ENCODE results near the gene HIBADH.
A peak's percentile ranks its signal among the peaks of the same experiment; 100 is the strongest.

The HIBADH gene

DNA sequence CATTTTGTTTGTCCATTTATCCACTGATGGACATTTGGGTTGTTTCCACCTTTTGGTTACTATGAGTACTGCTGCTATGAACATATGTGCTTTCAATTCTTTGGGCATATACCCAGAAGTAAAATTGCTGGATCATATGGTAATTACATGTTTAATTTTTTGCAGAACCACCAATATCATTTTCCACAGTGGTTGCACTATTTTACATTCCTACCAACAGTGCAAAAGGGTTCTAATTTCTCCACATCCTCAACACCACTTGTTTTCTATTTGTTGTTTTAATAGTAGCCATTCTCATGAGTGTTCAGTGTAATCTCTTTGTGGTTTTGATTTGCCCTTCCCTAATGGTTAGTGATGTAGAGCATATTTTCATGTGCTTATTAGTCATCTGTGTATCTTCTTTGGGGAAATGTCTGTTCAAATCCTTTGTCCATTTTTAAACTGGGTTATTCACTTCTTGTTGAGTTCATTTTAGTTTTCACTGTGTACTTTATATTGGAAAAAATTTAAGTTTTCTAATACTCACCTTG is 101.9 kb downstream of the HIBADH start:
- H3K27ac ChIP-seq = no peak overlapping the region
- TF ChIP-seq, protein P1, sequence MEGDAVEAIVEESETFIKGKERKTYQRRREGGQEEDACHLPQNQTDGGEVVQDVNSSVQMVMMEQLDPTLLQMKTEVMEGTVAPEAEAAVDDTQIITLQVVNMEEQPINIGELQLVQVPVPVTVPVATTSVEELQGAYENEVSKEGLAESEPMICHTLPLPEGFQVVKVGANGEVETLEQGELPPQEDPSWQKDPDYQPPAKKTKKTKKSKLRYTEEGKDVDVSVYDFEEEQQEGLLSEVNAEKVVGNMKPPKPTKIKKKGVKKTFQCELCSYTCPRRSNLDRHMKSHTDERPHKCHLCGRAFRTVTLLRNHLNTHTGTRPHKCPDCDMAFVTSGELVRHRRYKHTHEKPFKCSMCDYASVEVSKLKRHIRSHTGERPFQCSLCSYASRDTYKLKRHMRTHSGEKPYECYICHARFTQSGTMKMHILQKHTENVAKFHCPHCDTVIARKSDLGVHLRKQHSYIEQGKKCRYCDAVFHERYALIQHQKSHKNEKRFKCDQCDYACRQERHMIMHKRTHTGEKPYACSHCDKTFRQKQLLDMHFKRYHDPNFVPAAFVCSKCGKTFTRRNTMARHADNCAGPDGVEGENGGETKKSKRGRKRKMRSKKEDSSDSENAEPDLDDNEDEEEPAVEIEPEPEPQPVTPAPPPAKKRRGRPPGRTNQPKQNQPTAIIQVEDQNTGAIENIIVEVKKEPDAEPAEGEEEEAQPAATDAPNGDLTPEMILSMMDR (conservative IDR thresholded peaks at IDR 0.05) = no peak

- H3K27ac ChIP-seq = no peak overlapping the region
- TF ChIP-seq, protein P1 (conservative IDR thresholded peaks at IDR 0.05) = no peak
Measured at GRCh38 chr7:27555670-27556069, 107.0 kb downstream of the HIBADH start.

DNA sequence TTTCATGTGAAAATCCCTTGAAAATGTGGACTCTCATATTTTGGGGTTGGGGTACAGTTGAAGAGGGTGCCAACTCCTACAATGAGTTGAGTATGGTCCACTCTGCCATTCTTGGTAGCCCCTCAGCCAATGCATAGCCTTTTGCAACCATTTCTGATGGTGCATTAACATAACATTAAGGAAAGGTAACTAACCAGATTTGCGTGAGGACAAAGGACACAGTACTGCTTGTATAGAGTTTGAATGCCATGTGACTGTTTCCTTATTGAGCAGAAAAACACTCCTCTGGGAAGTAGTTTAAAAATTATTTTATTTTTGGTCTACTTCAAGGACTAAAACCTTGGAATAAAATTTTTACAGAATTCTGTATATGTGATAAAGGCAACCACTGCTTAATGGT is 107.9 kb downstream of the HIBADH start:
- TF ChIP-seq, protein P1 (conservative IDR thresholded peaks at IDR 0.05) = no peak
- no peak overlapping the region; the same call in 1 of the 2 replicates for H3K27ac ChIP-seq

- TF ChIP-seq, protein P1 (conservative IDR thresholded peaks at IDR 0.05) = no peak
- H3K27ac ChIP-seq = peak overlapping the region; percentile 52
Measured at GRCh38 chr7:27553273-27553672, 109.4 kb downstream of the HIBADH start.

DNA sequence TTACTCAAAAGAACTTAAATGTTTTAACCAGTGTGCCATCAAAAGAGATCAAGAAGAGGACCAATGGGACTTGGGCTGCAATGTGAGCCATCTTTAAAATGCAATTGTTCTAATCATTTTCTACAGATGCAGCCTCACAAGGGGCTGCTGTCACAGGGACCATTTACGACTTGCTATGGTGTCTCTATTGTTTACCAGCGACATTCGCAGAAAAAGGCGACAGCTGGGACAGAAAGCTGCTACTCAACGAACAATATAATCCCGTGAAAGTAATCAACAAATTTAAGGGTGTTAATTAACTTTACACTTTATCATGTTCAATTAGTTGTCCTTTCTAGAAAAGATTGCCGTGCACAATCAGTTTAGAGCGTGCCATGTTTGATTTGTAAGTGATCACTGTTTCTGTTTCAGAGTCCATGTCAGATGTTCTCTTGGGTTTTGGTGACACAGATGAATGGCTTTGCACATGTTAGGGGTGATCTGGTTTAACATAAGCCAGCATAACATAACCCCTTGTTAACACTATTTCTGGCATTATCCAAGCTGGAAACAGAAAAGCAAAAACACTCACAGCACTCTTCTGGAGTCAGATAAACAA is 110.8 kb downstream of the HIBADH start:
- TF ChIP-seq, protein P1 (conservative IDR thresholded peaks at IDR 0.05) = no peak
- no peak overlapping the region; the same call in 1 of the 2 replicates for H3K27ac ChIP-seq

- TF ChIP-seq, protein P1 (conservative IDR thresholded peaks at IDR 0.05) = no peak
- H3K27ac ChIP-seq = peak overlapping the region; percentile 80
Measured at GRCh38 chr7:27549606-27550005, 113.1 kb downstream of the HIBADH start.

- TF ChIP-seq, protein P1 (conservative IDR thresholded peaks at IDR 0.05) = no peak
- H3K27ac ChIP-seq = peak overlapping the region; percentile 80
Measured at GRCh38 chr7:27548304-27548703, 114.4 kb downstream of the HIBADH start.
